ENCODE measurements around the gene MYL1.

MYL1 gene

GRCh38 chr2:210268281-210268680 is 46.7 kb downstream of the MYL1 start:
- in situ Hi-C loops (cut with MboI; ENCODE audit: low sequenced_read_pairs), result no loop called here

DNA sequence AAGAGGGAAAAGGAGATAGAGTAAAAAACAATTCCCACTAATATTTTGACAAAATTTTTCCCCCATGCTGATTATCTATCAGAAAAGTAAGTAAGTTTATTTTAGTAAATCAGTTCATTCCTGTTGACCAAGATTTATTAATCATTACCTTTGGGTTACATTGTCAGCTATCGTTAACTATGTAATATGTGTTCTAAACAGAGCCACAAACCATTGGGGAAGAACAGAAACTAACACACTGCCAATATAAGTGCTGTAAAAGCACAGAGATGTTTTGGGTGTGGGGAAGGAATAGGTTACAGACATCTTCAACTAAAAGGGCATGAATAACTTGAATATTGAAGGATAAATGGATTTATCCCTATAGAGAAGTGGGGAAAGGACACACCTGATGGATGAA is 47.3 kb downstream of the MYL1 start:
- in situ Hi-C loops (cut with MboI; ENCODE audit: low sequenced_read_pairs), result no loop called here

GRCh38 chr2:210264282-210264681 is 50.7 kb downstream of the MYL1 start:
- in situ Hi-C loops (cut with MboI; ENCODE audit: low sequenced_read_pairs), result no loop called here

DNA sequence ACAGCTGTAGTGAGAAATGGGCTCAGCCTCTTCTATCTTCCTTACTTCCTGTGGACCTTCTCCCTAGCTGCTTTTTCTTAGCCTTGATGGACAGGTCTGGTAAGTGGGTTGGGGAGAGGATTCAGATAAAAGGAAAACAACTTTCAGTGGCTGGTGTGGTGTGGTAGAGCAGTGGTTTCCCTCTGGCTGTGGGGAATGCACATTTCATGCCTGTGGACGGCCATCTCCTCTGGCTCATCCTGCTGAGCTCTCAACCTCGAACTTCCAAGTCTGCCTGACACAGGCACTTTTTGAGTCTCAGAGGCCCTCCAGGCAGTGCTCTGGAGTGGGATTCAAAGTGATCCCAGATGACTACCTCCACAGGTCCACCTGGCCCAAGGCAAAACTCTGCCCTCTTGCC is 51.1 kb downstream of the MYL1 start:
- in situ Hi-C loops (cut with MboI; ENCODE audit: low sequenced_read_pairs), result no loop called here

DNA sequence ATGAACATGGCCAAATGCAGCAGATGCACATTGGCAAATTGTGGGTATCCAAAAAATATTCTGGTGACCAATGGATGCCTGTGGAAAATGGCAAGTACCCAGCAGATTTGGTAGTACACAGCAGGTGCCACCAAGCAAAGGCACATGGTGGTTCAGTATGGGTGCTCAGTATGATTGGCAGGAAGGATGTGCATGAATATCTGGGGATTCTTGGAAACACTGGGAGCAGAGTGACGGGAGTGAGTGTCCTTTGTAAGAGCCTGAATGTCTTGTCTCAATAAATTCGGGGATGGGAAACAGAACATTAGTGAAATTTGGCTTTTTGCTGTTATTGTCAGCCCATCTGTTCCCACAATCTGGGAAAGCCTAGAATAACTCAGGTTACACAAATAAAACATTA is 52.9 kb downstream of the MYL1 start:
- in situ Hi-C loops (cut with MboI; ENCODE audit: low sequenced_read_pairs), result no loop called here

DNA sequence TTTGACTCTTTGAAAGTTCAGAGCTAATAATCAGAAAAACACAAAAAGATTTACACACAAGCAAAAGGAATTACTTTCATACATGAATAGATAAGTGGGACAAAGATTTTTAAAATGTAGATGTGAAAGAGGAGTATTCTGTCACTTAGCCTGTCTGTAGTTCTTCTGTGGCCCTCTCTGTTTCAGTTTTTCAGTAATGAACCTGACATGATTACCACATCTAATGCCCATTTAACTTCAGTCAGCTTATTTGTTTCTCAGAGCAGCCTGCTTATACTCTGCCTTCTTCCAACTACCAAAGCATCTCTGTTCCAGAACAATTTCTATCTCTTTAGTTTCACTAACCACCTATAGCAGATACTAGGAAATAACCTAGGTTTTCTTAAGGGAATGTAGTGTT is 55.3 kb downstream of the MYL1 start:
- in situ Hi-C loops (cut with MboI; ENCODE audit: low sequenced_read_pairs), result no loop called here

DNA sequence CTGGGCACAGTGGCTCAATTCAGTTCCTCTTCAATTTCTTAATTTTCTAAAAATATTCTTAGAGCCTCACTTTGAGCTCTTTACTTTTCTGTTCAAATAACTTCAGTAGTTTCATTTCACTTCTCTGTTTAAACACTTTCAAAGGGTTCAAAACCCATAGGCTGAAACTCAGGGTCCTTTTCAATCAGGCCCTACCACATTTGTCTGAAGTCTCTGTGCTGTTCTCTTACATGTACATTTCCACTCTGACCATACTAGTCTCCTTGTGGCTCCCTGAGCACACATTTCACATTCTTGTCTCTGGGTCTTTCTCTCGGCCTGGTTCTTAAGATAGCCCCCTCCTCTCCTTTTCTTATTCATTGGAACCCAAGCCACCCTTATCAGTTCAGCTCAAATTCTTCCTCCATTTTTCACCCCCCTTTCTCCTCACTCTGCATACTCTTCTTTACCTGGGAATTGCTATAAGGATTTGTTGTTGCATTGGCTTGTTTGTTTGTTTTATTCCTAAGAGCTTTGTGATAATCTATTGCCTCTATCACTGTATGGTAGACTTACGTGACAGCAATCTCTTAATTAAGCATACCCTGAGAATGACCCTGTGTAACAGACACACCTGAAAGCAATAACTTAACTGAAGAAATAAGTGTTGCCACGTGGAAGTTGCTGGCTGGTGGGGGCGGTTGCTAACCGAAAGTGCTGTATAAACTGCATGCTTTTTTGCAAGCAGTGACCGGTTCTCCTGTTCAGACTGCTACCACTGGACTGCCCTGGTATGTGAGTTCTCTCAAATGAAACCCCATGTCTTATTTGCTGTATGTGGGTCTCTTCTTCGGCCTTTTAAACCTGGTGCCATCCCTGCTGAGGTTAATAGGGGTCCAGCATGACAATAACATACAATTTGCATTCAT is 62.0 kb downstream of the MYL1 start:
- in situ Hi-C loops (cut with MboI; ENCODE audit: low sequenced_read_pairs), result no loop called here

DNA sequence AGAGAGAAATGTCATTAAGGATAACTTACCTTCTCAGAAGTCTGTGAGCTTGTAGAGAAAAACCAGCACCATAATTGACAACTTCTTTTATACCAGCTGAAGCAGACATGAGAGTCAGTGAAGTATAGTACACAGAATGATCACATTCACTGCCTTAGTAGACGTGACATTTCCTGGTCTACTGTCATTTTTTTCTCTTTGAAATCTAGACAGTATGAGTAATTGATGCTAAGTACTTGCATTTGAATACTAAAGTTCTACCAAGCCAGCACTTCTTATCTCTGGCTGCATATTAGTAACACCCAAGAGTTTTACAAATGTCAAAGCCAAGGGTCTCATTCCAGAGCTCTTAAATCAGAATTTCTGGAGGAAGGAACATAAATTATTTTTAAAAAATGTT is 64.4 kb downstream of the MYL1 start:
- in situ Hi-C loops (cut with MboI; ENCODE audit: low sequenced_read_pairs), result no loop called here
